ENCODE data around the gene C1orf87. TPM values are rescaled to one million over a fixed set of nuclear protein-coding genes. Genes with fewer than 3 reads are reported as not detected.

Gene C1orf87
- total and polyA plus RNA-seq, 4 donors, result 4.3 to 13.8 (median 7.7) TPM

DNA sequence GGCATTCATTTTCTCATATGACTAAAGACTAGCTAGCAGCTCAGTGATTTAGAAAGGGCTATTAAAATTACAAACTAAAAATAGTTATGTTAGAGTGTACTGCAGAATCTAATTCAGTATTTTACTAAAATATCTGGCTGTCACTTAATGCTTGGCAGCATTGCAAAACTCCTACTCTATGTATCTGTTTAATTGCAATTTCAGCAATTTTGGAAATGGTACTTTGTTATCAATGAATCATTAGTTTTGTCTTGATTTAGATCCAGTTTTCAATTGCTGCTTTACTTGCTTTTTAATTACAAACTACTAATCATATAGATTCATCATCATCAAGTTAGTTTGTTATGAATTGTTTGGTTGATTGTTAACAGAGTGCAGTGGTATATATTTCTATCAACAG is 19.2 kb downstream of the C1orf87 start:
- Histone ChIP-seq H3K36me3 (ENCODE audit: control insufficient read depth in 4 of 4, insufficient read depth in 4 of 4, low read length in 4 of 4) (no peaks in the 10 kb centered on the region), H3K9me3 (ENCODE audit: control insufficient read depth in 4 of 4, insufficient read depth in 3 of 4, low read length in 3 of 4) (peaks cover 0 to 4% (median 0%) of the 10 kb centered on the region in 4 donors), H3K9ac (ENCODE audit: insufficient read depth in 1 of 2, low read length in 2 of 2) (no peak overlapping the region), H3K4me3 (no peak overlapping the region), H3K4me1 (ENCODE audit: control insufficient read depth in 5 of 5, insufficient read depth in 5 of 5, low read length in 5 of 5) (peaks cover 0 to 3% (median 0%) of the 10 kb centered on the region in 5 donors), H3K27me3 (ENCODE audit: control insufficient read depth in 3 of 3, insufficient read depth in 3 of 3, low read length in 2 of 3) (no peaks in the 10 kb centered on the region), H3K27ac (ENCODE audit: low read depth in 1 of 2, low read length in 1 of 2) (no peak overlapping the region)
- DNase-seq (no peak), ATAC-seq (ENCODE audit: insufficient read depth, low FRiP score) (no peak)
- TF ChIP-seq, protein P1, sequence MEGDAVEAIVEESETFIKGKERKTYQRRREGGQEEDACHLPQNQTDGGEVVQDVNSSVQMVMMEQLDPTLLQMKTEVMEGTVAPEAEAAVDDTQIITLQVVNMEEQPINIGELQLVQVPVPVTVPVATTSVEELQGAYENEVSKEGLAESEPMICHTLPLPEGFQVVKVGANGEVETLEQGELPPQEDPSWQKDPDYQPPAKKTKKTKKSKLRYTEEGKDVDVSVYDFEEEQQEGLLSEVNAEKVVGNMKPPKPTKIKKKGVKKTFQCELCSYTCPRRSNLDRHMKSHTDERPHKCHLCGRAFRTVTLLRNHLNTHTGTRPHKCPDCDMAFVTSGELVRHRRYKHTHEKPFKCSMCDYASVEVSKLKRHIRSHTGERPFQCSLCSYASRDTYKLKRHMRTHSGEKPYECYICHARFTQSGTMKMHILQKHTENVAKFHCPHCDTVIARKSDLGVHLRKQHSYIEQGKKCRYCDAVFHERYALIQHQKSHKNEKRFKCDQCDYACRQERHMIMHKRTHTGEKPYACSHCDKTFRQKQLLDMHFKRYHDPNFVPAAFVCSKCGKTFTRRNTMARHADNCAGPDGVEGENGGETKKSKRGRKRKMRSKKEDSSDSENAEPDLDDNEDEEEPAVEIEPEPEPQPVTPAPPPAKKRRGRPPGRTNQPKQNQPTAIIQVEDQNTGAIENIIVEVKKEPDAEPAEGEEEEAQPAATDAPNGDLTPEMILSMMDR (IDR thresholded peaks at IDR 0.05; ENCODE audit: control extremely low read depth, extremely low read depth), result no peak

- 80 to 87% methylated on average over 9 of the region's 9 CpGs for WGBS, 2 donors
- Histone ChIP-seq H3K27me3 (ENCODE audit: control insufficient read depth in 3 of 3, insufficient read depth in 3 of 3, low read length in 2 of 3) (no peaks in the 10 kb centered on the region), H3K4me1 (ENCODE audit: control insufficient read depth in 5 of 5, insufficient read depth in 5 of 5, low read length in 5 of 5) (peaks cover 0 to 3% (median 0%) of the 10 kb centered on the region in 5 donors), H3K9me3 (ENCODE audit: control insufficient read depth in 4 of 4, insufficient read depth in 3 of 4, low read length in 3 of 4) (peaks cover 0 to 4% (median 0%) of the 10 kb centered on the region in 4 donors), H3K36me3 (ENCODE audit: control insufficient read depth in 4 of 4, insufficient read depth in 4 of 4, low read length in 4 of 4) (no peaks in the 10 kb centered on the region), H3K27ac (ENCODE audit: low read depth in 1 of 2, low read length in 1 of 2) (no peak overlapping the region), H3K9ac (ENCODE audit: insufficient read depth in 1 of 2, low read length in 2 of 2) (no peak overlapping the region), H3K4me3 (no peak overlapping the region)
- ATAC-seq (ENCODE audit: insufficient read depth, low FRiP score) (no peak), DNase-seq (peak in 2 of 3 donors; percentile 9 to 23)
- TF ChIP-seq, protein P1 (IDR thresholded peaks at IDR 0.05; ENCODE audit: control extremely low read depth, extremely low read depth), result no peak
These were observed 21.0 kb downstream of the C1orf87 start for GRCh38 chr1:60052601-60053000.

GRCh38 chr1:60051191-60051590 is 22.4 kb downstream of the C1orf87 start:
- H3K27me3 ChIP-seq (ENCODE audit: control insufficient read depth in 3 of 3, insufficient read depth in 3 of 3, low read length in 2 of 3), result no peaks in the 10 kb centered on the region
- TF ChIP-seq, protein P1 (IDR thresholded peaks at IDR 0.05; ENCODE audit: control extremely low read depth, extremely low read depth), result no peak
- H3K9ac ChIP-seq (ENCODE audit: insufficient read depth in 1 of 2, low read length in 2 of 2), result no peak overlapping the region
- DNase-seq, result no peak
- H3K4me1 ChIP-seq (ENCODE audit: control insufficient read depth in 5 of 5, insufficient read depth in 5 of 5, low read length in 5 of 5), result peaks cover 0 to 3% (median 0%) of the 10 kb centered on the region in 5 donors
- peaks cover 0 to 4% (median 0%) of the 10 kb centered on the region in 4 donors for H3K9me3 ChIP-seq (ENCODE audit: control insufficient read depth in 4 of 4, insufficient read depth in 3 of 4, low read length in 3 of 4)
- H3K27ac ChIP-seq (ENCODE audit: low read depth in 1 of 2, low read length in 1 of 2), result no peak overlapping the region
- 86 to 97% methylated on average over 1 of the region's 1 CpG for WGBS, 2 donors
- H3K4me3 ChIP-seq, result no peak overlapping the region
- H3K36me3 ChIP-seq (ENCODE audit: control insufficient read depth in 4 of 4, insufficient read depth in 4 of 4, low read length in 4 of 4), result no peaks in the 10 kb centered on the region
- ATAC-seq (ENCODE audit: insufficient read depth, low FRiP score), result no peak

DNA sequence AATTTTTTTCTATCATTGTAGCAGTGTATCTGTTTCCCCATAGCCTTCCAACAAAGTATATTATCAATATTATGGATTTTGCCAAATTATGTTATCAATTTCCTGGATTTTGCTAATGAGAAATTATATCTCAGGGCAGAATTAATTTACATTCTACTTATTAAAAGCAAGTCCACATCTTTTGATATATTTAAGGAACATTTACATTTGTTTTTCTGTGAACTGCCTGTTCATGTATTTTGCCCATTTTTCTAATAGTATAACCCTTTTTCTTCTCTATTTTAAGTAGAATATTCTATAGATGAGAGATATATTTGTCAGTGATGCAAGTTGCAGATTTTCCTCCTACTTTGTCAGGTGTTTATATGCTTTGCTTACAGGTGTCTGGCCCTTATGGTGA is 24.4 kb downstream of the C1orf87 start:
- Histone ChIP-seq H3K4me1 (ENCODE audit: control insufficient read depth in 5 of 5, insufficient read depth in 5 of 5, low read length in 5 of 5) (peaks cover 0 to 3% (median 0%) of the 10 kb centered on the region in 5 donors), H3K4me3 (no peak overlapping the region), H3K9me3 (ENCODE audit: control insufficient read depth in 4 of 4, insufficient read depth in 3 of 4, low read length in 3 of 4) (peaks cover 0 to 4% (median 0%) of the 10 kb centered on the region in 4 donors), H3K36me3 (ENCODE audit: control insufficient read depth in 4 of 4, insufficient read depth in 4 of 4, low read length in 4 of 4) (no peaks in the 10 kb centered on the region), H3K9ac (ENCODE audit: insufficient read depth in 1 of 2, low read length in 2 of 2) (no peak overlapping the region), H3K27ac (ENCODE audit: low read depth in 1 of 2, low read length in 1 of 2) (no peak overlapping the region), H3K27me3 (ENCODE audit: control insufficient read depth in 3 of 3, insufficient read depth in 3 of 3, low read length in 2 of 3) (no peaks in the 10 kb centered on the region)
- TF ChIP-seq, protein P1 (IDR thresholded peaks at IDR 0.05; ENCODE audit: control extremely low read depth, extremely low read depth), result no peak
- no peak for ATAC-seq (ENCODE audit: insufficient read depth, low FRiP score)
- no peak for DNase-seq
